HG03135 (cell line): ENCODE data around the gene UNC13C.
"Not testable (repeated sequence)": the region's sequence is repeated elsewhere in the genome, so short reads cannot be mapped to it uniquely, and the experiment has no call there.

Experiments used
- ATAC-seq: cut with Tn5 transposase; IDR thresholded peaks from one replicate; pipeline ENCODE4 v1.9.1; 2021; ENCODE audit warnings: mild to moderate bottlenecking, moderate library complexity; ENCODE audit not compliant: unreplicated experiment

The UNC13C gene

DNA sequence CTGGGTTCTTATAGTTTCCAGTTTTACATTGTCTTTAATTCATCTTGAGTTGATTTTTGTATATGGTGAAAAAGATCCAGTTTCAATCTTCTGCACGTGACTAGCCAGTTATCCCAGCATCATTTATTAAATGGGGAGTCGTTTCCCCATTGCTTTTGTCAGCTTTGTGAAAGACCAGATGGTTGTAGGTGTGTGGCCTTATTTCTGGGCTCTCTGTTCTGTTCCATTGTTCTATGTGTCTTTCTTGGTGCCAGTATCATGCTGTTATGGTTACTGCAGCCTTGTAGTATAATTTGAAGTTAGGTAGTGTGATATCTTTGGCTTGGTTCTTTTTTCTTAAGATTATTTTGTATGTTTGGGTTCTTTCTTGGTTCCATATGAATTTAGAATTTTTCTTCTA is 432.2 kb downstream of the UNC13C start:
- no peak for ATAC-seq

- ATAC-seq, result no peak
Measured at GRCh38 chr15:54424171-54424570, 445.9 kb downstream of the UNC13C start.

DNA sequence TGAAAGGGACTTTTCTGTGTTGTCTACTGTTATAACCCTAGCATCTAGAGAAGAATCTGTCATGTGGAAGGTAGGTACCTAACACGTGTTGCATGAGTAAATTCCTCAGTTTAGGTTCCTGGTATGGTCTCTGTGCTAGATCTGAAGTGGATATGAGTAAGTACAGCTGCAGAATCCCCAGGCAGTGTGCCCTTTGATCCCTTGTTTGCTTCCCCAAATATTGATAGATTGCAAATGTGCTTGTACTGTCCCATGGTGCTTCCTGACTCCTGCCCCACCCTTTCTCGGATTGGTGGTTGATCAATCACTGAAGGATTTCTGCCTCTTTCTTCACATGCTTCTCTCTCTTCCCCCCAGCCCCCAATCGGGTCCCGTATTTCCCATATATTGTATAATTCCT is 450.4 kb downstream of the UNC13C start:
- no peak for ATAC-seq

- ATAC-seq, result not testable (repeated sequence)
Measured at GRCh38 chr15:54450288-54450687, 472.0 kb downstream of the UNC13C start.

DNA sequence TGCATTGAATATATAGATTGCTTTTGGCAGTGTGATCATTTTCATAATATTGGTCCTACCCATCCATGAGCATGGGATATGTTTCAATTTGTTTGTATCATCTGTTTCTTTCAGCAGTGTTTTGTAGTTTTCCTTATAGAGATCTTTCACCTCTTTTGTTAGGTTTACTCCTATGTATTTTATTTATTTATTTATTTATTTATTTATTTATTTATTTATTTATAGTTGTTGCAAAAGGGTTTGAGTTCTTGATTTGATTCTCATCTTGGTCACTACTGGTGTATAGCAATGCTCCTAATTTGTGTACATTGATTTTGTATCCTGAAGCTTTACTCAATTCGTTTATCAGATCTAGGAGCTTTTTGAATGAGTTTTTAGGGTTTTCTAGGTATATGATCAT is 478.2 kb downstream of the UNC13C start:
- no peak for ATAC-seq

GRCh38 chr15:54462511-54462913 is 484.3 kb downstream of the UNC13C start:
- ATAC-seq, result no peak

DNA sequence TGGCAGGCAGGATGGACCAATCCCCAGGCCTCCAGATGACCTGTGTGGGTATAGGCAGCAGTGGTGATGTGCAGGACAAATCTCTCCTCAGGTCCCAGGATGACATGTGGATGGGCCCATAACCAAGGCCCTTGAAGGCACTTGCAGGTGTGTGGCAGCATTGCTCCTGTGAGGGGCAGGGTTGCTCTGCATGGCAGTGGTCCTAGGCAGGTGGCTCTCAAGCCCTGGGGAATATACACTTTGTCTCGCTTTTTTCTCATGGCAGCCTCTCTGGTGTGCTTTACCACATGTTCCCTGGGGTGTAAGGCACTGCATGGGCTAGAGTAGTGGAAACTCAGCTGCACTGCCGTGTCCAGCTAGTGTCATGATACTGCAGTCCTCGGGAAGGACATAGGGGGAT is 503.6 kb downstream of the UNC13C start:
- no peak for ATAC-seq

- no peak for ATAC-seq
Measured at GRCh38 chr15:54482251-54482650, 504.0 kb downstream of the UNC13C start.

DNA sequence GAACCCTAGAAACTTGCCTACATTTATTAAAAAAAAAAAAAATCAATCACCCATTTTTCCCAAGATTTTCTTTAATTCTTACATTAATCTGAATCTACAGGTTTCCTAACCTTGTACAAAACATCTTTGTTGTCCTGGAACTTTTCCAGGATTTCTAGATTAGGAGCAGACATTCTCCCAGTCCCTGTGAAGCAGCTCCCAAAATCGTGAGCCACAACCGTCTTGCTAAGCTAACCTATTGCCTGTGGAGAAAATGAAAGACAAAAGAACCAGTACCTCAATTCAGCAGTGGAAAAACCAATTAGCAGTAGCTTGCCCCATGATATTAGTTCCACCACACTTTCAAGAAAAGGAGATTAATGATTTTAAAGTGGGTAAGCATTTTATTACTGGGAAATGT is 522.1 kb downstream of the UNC13C start:
- no peak for ATAC-seq

GRCh38 chr15:54502416-54503075 is 524.3 kb downstream of the UNC13C start:
- no peak for ATAC-seq

DNA sequence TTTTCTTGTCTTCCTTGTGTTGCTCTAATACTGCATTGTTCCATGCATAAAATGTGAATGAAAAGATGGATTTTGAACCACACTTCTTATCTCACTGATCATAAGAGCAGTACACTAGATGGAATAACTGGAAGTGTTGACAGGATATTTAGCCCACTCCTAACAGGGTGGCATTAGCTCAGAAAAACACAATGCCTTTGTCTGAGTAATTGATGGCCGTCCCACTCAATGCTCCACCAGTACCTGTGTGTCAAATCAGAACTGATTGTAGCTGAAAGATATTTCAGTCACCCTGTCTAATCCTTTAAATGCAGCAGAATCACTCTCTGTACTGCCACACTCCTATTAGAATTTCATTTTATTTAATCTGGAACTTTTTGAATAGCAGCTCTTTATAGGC is 526.5 kb downstream of the UNC13C start:
- no peak for ATAC-seq

DNA sequence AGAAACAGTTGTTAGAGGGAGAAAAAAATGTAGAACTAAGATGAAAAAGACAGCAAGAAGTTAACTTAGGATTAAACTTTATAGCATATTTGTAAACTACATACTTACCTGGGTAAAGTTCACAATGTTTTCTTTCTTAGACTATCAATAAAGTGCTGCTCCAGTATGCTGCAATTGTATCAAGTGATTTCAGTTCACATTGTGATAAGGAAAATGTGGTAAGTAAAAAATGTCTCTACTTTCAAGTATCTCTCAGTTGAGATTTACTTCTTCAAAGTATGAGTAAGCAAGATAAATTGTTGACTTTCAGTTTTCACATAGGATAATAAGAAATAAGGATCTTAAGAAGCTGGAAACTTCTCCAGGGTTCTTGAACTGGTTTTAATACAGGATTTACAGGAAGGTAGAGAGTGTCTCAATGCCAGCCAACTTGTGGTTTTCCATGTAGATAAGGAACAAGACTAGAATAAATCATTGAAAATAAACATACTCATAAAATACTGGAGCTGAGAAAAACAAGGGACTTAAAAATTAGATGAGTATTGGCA is 528.8 kb downstream of the UNC13C start:
- no peak for ATAC-seq

DNA sequence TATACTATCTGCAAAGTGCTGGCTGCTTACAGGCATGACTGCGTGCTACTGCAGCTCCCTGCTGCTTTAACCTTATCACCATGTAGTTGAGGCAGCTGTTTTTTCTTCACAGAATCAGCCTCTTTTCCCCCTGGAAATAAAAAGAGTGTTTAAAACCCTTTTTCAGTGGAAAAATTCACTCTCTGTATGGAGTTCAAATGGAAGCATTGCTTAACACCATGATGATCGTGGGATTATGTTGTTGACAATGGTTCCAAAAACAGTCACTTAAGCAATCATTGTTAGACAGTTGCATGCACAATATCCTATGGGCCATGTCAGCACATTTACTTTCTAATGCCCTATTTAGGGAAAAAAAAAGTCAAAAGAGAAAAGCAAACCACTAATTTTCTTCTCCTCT is 536.4 kb downstream of the UNC13C start:
- no peak for ATAC-seq

- ATAC-seq, result no peak
Measured at GRCh38 chr15:54515664-54516582, 537.7 kb downstream of the UNC13C start.

- ATAC-seq, result no peak
Measured at GRCh38 chr15:54517366-54517765, 539.1 kb downstream of the UNC13C start.

- no peak for ATAC-seq
Measured at GRCh38 chr15:54518156-54518882, 540.1 kb downstream of the UNC13C start.

DNA sequence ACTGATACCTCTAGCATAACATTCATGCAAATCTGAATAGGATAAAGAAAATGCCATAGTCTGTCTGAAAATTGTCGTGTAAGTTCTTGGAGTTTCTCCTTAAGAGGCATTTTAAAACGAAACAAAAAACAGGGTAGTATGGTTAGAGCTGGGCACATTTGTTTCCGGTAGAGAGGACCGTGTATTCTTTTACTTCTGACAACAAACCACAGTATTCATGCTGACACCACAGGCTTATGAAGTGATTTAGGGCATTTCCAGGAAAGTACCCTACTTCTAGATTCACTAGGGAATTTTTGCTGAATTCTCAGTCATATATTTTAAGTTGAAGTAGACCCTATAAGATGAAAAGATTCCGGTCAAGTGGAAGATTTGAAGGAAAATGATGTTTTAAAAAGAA is 541.3 kb downstream of the UNC13C start:
- no peak for ATAC-seq

- no peak for ATAC-seq
Measured at GRCh38 chr15:54520616-54521015, 542.4 kb downstream of the UNC13C start.

GRCh38 chr15:54521206-54521605 is 543.0 kb downstream of the UNC13C start:
- no peak for ATAC-seq

- no peak for ATAC-seq
Measured at GRCh38 chr15:54528021-54528420, 549.8 kb downstream of the UNC13C start.

DNA sequence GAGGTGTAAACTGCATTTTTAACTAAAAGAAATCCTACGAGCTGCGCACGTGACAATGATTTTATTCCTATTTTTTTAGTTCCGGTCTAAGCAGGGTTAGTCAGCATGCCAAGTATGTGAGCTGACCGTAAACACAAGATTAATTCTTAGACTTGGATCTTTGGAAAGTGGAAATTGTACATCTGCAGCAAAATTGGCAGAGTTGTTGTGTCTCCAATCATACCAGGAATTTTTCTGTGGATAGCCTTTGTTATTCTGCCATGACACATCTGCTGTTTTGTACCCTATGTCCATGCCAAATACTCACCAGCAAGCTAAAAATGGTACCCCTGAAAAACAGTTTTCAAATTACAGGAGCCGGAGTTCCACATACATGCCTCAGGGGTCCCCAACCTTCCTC is 562.5 kb downstream of the UNC13C start:
- no peak for ATAC-seq
